GM19099 (cell line): ENCODE data around the gene TIPARP.

Experiments
- POLR2A ChIP-seq: IDR thresholded peaks from 3 replicates; pipeline ENCODE4 v1.6.1; 2011; ENCODE audit warnings: low read depth; ENCODE audit not compliant: insufficient read length; ENCODE audit errors: extremely low read depth

The TIPARP gene

DNA sequence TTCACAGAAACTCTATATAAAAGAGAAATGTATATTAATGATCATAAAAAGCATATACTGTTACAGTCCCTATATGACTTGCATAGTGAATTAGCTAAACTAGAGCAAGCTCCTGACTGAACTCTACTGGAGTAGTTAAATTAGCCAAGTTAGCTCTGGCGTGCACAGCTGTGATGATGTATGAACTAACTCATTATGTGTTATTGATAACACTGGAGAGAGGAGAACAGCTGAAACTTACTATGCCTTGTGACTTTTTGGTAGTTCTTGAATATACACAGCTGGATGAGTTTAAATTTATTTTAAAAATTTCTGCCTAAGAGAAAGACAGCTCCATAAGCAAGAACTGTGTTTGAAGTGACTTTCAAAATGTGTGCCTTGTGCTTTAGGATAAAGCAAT lies 8.1 kb downstream of the TIPARP start:
- TF ChIP-seq POLR2A = no peak

DNA sequence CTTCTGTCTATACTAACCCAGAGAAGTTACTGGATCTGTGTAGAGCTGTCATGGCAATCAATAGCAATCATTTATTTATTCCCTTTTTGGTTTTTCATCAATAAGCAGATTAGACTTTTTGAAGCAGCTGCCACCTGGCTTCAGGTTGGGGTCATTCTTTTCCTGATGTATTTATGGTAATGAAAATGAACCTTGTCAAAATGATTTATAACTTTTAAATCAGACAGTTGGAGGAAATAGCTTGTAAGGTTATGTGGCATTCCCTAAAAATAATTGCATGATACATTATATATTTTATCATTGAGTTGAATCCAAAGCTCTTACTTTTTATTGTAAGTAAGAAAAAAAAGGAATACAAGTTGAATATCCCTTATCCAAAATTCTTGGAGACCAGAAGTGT lies 8.6 kb downstream of the TIPARP start:
- TF ChIP-seq POLR2A = no peak

DNA sequence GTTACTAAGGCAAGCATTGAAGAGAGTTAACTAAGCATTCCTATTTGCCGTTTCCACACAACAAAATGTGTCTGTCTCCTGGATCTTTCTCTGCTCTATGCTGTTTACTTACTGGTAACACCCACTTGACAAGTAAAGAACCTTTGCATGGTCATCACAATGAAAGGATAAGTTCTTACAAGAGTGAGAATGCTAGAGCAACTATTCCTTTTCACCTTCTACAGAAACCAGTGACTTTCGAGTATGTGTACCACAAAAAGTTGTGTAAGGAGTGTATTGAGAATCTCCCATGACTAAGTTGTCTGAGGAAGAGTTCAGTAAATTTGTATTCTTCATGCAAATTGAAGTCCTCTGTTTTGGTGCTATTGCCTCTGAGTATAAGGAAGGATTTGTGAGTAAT lies 10.8 kb downstream of the TIPARP start:
- TF ChIP-seq POLR2A = no peak

DNA sequence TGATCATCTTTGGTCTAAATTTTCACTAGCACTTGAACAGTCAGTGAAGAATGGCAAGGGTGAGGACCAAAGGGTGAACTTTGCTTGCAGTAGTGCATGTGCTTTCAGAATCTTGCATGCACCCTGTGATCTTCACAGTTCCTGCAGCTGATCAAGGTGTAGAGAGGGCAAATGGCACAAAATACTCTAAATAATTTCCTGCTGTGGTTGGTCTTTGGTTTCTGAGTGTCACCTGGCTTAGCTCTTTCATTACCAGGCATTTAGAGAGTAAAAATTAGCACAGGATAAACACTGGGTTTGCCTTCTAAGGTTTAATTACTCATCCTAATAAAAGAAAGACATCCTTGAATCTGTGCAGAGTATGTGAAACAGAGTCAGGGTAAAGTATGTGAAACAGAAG lies 11.4 kb downstream of the TIPARP start:
- no peak for TF ChIP-seq POLR2A

DNA sequence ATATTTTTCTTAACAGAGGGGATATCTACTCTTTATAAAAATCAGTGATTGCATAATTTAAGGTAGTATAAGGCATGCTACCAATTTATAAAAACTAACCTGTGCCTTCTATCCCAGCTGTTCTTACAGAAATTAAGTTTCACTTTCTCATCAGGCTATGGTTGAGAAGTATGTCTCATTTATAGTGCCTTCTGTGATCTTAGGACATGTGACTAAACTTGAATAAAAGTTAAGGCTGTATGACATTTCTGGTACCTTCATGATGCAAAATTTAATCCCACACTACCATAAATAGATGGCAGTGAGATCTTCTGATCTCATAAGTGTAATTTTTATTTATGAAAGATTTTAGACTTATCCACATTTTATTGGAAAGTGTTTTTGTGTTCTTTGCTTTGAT lies 12.6 kb downstream of the TIPARP start:
- no peak for TF ChIP-seq POLR2A

DNA sequence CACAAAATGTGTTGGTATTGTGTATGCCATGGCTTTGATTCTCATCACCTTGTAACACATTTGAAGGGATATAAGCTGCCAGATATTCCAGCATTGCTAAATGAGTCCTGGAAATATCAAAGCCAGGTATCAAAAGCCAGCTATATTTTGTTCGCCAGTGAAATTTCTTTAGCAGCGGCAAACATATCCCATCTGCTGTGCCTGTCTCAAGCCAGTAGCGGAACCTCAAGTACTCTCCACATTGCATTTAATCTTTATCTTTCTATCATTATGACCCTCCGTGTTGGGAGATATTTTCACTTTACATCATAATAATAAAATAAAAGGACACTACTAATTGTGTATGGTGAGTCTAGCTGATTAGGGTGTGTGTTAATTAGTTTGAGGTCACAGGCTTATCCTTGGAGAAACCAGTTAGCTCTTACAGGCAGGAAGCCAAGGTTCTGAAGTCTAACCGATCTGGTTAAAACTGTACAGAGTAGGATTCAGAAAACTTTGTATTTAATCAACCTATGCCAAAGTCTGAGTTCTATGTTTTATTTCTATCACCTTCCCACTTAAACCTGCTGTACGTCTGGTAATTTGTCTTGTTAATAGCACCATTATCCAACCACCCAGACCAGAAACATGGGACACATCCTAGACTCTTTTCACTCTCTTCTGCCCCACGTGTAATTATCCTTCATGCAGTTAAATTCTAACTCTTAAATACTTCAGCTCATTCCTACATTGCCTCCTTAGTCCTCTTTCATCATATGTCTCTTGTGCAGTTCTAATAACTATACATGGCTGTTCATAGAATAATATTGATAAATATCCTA lies 14.5 kb downstream of the TIPARP start:
- no peak for TF ChIP-seq POLR2A

DNA sequence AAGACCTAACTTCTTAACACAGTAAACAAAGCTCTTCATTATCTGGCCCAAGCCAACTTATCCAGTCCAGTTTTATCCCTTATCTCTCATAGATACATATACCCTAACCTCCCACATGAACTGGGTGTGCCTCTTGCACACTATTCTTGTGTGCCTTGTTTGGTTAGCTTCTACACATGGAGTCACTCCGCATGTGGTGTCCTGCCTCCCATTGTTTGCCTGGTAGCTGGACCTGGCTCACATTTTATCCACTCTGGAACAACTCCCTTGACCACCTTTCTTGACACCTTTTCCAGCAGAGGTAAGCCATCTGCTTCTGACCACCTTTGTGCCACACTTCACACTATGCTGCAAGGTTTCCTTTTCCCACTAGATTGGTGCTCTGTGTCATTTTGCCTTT lies 15.2 kb downstream of the TIPARP start:
- TF ChIP-seq POLR2A = no peak

DNA sequence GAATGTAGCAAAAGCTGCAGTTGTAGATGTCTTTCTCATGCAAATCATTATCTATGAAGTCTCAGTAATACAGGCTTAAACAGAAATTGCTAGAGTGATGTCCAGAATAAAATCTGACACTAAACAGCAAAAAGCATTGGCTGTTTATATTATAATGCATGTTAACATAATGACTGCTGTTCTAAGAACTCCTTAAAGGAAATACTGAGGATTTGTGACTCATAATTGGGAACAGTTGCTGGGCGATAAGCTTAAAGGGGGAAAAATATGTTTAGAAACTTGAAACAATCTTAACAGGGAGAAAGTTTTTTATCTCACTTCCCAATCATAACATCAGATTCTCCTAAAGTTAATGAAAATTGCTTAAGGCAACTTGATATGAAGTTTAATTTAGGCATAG lies 17.5 kb downstream of the TIPARP start:
- no peak for TF ChIP-seq POLR2A

DNA sequence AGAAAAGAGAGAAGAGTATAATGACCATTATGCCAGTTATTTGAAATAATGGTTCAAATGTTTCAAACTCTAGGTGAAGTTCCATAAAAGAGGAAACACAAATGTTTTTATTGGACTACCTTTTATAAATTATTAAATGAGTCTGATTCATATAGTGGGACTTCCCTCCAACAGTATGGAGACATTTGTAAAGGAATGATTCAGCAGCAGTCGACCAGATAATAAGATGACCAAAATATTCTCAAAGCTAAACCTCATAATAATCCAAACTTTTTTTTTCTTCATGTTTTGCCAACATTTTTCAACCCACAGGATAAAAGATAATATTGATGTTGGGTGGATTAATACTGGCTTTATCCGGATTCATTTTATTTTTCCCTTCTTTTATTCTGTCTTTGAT lies 18.8 kb downstream of the TIPARP start:
- no peak for TF ChIP-seq POLR2A

DNA sequence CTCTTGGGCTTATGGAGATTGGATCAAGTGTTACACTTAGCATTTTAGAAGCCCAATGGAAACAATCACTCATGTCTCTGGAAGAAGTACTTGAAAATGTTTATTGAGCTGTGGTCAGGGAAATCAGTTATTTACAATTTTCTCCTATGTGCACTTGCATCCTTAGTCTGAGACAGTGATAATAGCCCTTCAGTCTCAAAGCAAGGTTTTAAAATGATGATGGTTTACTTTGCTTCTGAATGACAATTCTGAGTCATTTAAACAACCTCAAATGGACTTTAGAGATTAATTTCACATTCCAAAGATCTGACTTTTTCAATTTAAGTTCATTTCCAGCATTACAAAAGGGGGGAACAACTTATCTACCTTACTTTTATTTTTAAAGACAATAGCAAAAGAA lies 20.1 kb downstream of the TIPARP start:
- TF ChIP-seq POLR2A = no peak

DNA sequence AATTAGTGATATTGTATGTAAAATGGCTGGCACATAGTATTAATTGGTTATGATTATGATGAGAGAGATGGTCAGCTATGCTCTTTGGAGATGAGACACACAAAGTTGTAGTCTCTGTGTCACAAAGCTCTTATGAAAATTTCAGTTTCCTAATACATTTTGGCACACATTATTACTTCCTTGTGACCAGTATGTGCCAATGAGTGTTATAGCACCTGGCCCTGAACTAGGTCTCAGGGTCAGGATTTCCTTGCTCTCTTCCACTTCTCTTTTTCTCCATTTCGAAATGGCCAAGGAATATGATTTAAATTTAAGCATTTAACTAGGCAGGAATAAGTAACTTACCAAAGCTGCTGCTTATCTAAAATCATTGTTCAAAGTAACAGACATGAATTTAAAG lies 28.0 kb downstream of the TIPARP start:
- TF ChIP-seq POLR2A = no peak

DNA sequence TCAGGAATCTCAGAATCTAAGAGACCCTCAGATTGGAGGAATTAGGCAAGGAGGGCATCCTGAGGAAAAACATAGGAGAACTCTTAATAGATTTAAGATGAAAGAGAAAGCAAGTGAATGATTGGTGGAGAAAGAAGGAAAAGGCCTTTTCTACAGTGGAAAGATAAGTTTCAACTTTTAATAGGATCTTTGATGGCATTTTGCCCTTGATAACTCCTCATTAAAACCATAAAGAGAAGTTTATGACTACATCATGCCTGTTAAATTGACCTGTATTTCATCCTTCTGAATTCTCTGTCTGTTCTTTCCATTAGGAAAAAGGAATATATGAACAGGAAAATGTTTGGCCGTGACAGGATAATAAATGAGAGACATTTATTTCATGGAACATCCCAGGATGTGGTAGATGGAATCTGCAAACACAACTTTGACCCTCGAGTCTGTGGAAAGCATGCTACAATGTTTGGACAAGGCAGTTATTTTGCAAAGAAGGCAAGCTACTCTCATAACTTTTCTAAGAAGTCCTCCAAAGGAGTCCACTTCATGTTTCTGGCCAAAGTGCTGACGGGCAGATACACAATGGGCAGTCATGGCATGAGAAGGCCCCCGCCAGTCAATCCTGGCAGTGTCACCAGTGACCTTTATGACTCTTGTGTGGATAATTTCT lies 30.1 kb downstream of the TIPARP start:
- TF ChIP-seq POLR2A = no peak

DNA sequence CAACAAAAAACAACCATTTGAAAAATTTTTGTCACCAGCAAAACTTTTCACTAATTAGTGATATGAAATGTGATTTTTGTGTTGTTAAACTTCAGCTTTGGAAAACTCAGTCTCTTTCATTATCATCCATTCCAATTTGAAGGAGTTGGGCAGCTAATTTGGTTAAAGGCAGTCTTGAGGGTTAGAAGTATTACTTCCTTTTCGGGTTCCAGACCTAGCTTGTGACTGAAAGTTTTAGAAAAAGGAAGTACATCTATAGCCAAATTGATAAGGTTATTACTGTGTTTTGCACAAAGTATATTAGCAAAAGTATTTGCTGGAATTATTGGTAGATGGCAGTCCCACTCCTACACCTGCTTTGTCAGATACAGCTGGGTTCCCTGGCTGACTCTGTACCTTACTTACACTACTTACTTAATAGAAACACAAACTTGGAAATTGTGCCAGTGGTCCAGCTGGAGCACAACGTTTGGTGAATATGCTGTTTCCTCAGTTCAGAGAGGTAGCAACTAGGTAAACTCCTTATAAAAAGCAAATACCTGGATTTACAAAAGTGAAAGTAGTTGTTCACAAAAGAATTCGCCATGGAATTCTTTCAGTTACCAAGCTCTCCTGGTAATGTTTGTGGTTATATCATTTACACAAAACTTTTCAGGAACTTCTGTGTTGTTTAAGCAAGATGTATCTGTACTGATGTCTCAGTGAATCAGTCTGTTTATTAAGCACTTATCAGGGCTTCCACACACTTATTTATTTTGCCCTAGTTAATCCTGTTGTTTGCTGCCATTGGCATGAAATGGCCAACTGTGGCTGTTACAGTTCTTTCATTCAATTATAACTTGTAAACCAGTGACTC lies 31.6 kb downstream of the TIPARP start:
- TF ChIP-seq POLR2A = no peak

DNA sequence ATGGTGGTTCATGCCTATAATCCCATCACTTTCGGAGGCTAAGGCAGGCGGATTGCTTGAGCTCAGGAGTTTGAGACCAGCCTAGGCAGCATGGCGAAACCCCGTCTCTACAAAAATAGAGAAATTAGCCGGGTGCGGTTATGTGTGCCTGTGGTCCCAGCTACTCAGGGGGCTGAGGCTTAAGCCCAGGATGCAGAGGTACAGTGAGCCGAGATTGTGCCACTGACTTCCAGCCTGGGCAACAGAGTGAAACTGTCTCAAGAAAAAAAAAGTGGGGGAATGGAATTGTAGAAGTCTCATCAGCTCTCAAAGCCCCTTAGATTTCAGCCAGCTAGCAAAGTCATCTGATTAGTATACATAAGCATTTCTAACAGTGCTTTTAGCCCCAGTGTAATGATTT lies 33.2 kb downstream of the TIPARP start:
- no peak for TF ChIP-seq POLR2A

DNA sequence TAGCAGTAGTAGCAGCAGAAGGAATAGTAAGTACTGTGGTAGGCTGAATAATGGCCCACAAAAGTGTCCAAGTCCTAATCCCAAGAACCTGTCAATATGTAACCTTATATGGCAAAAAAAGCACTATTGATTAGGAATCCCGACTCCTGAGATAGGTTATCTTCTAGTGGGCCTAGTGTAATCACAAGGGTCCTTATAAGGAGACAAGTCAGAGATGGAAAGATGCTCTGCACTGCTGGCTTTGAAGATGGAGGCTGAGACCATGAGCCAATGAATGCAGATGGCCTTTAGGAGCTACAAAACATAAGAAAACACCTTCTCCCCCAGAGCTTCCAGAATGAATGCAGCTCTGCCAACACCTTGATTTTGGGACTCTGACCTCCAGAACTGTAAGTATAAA lies 36.0 kb downstream of the TIPARP start:
- TF ChIP-seq POLR2A = no peak

DNA sequence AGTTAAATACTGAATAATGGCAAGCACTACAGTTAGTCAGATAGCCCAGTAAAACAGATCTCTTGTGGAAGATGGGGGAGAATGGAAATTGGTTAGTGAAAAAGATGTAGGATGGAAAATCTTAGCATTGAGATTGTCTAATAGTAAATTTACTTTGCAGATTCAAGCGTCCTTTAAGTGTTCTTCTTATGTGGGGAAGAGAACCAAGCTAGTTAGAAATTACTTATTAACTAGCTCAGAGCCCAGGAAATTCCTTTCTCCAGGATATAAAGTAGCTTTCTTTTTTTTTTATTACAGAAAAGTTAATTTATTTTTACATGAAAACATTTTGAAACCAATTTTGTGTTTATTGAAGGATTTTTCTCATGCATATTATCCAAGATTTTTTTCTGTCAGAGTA lies 36.7 kb downstream of the TIPARP start:
- TF ChIP-seq POLR2A = no peak

DNA sequence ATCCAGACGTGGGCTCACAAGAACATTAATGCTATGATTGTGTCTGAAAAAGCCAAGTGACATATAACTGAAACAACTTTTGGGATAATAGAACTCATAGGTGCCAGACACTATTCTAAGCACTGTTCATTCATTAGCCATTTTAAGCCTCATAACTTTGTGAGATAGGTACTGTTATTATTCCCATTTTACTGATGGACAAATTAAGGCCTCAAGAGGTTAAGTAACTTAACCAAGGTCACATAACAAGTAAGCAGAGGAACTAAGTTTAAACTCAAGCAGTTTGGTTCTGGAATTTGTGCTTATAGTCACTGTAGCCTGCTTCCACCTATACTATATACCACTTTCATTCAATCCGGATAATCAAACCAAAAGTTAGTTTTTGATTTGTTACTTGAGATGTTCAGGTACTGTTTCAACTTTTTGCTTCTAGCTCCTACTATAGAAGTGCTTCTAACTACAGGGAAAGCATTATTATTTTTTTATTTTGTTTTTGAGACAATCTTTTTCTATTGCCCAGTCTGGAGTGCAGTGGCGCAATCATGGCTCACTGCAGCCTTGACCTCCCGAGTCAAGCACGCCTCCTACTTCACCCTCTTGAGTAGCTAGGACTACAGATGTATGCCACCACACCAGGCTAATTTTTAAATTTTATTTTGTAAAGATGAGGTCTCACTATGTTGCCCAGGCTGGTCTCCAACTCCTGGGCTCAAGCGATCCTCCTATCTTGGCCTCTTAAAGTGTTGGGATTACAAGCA lies 41.9 kb downstream of the TIPARP start:
- no peak for TF ChIP-seq POLR2A
